ENCODE measurements around the gene OTUB1. TPM values are rescaled to one million over a fixed set of nuclear protein-coding genes. Genes with fewer than 3 reads are reported as not detected.
"Not testable (repeated sequence)": the region's sequence is repeated elsewhere in the genome, so short reads cannot be mapped to it uniquely, and the experiment has no call there.

OTUB1 gene
- total RNA-seq, 3 donors from 2014 or later: 98.0 to 103 (median 101) TPM

GRCh38 chr11:64047373-64047772 lies 61.1 kb downstream of the OTUB1 start:
- not testable (repeated sequence) for H3K36me3 Mint-ChIP-seq (ENCODE audit: insufficient read depth); H3K4me3 Mint-ChIP-seq; DNase-seq; H3K27me3 Mint-ChIP-seq (ENCODE audit: low read depth); ATAC-seq; H3K9me3 Mint-ChIP-seq; H3K4me1 Mint-ChIP-seq (ENCODE audit: low read depth)

Other genes with a start within 250 kb of the OTUB1 start
- 1 to 10 TPM; 6.3 to 8.6 (median 7.8) TPM for gene ZFTA, start 217.7 kb upstream of the OTUB1 start, total RNA-seq
- gene SPINDOC, start 173.0 kb upstream of the OTUB1 start, total RNA-seq: 10 to 100 TPM; 24.0 to 28.9 (median 24.5) TPM
- gene MARK2, start 147.3 kb upstream of the OTUB1 start, total RNA-seq: 10 to 100 TPM; 32.6 to 33.6 (median 33.4) TPM
- under 1 TPM in 2 of 3 donors, not detected in 1; 0.13 to 0.27 TPM for gene RCOR2, start 69.3 kb upstream of the OTUB1 start, total RNA-seq
- gene NAA40, start 47.4 kb upstream of the OTUB1 start, total RNA-seq: 10 to 100 TPM; 12.1 to 16.9 (median 14.1) TPM
- 100 to 1,000 TPM; 315 to 320 (median 319) TPM for gene COX8A, start 11.8 kb upstream of the OTUB1 start, total RNA-seq
- gene FLRT1, start 49.5 kb downstream of the OTUB1 start, total RNA-seq: not detected
- gene MACROD1, start 179.7 kb downstream of the OTUB1 start, total RNA-seq: 10 to 100 TPM; 16.5 to 17.8 (median 17.1) TPM
- gene STIP1, start 199.7 kb downstream of the OTUB1 start, total RNA-seq: 100 to 1,000 TPM; 439 to 477 (median 457) TPM
- 100 to 1,000 TPM; 368 to 444 (median 399) TPM for gene FERMT3, start 220.3 kb downstream of the OTUB1 start, total RNA-seq
- 10 to 100 TPM; 24.3 to 31.0 (median 28.6) TPM for gene TRPT1, start 239.7 kb downstream of the OTUB1 start, total RNA-seq
- 10 to 100 TPM; 82.4 to 88.3 (median 86.1) TPM for gene NUDT22, start 239.8 kb downstream of the OTUB1 start, total RNA-seq
- 10 to 100 TPM; 15.0 to 16.6 (median 16.1) TPM for gene DNAJC4, start 244.1 kb downstream of the OTUB1 start, total RNA-seq
- gene VEGFB, start 248.1 kb downstream of the OTUB1 start, total RNA-seq: 10 to 100 TPM; 41.5 to 75.6 (median 53.2) TPM

All from activated T-cell treated with anti-CD3 and anti-CD28 coated beads, Interleukin-2, amount 50 U/mL, for 4 hours (primary cell).